Breast epithelium (tissue), 3 donors: ENCODE results near the gene RNLS.
"Not testable (repeated sequence)": the region's sequence is repeated elsewhere in the genome, so short reads cannot be mapped to it uniquely, and the experiment has no call there.

Source experiments
- CTCF ChIP-seq, 3 donors: fragments of 450-650 bp; IDR thresholded peaks; one replicate each; pipeline ENCODE4 v1.5.1; 2016 to 2017; ENCODE audit warnings: antibody characterized with exemption in 3 of 3, mild to moderate bottlenecking in 3 of 3, moderate library complexity in 3 of 3
- POLR2A ChIP-seq: fragments of 450-650 bp; IDR thresholded peaks from one replicate; pipeline ENCODE4 v1.6.1; 2016; ENCODE audit warnings: antibody characterized with exemption, mild to moderate bottlenecking, moderate library complexity

GRCh38 chr10:88355750-88356149 lies 227.4 kb downstream of the RNLS start:
- TF ChIP-seq CTCF (IDR thresholded peaks at IDR 0.05); POLR2A: not testable (repeated sequence)
